Breast epithelium (tissue), 3 donors: ENCODE data around the gene ELOVL6.

Source experiments
- CTCF ChIP-seq, 3 donors: fragments of 450-650 bp; IDR thresholded peaks; one replicate each; pipeline ENCODE4 v1.5.1; 2016 to 2017; ENCODE audit warnings: antibody characterized with exemption in 3 of 3, mild to moderate bottlenecking in 3 of 3, moderate library complexity in 3 of 3
- POLR2AphosphoS5 ChIP-seq, 3 donors: sonication (generic); formaldehyde crosslinking; IDR thresholded peaks; one replicate each; pipeline ENCODE4 v1.6.1; 2017; ENCODE audit warnings: antibody characterized with exemption in 3 of 3

DNA sequence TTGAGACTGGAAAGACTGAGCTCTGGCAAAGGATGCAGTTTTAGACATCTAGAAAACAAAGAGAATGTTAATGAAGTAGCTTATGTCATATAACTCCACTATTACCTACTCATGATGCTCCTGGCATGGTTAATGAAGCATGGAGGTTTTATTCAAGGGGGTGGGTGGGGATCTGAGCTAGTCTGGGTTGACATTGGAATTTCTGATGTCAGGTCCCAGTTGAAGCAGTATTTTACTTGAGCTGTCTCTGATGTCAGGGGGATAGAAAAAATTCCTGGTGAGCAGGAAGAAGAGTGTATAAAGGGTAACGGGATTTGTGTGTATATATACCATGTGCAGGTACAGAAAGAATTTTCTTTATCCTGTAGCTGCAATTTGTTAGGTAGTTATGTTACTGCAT lies 102.0 kb downstream of the ELOVL6 start:
- TF ChIP-seq CTCF (IDR thresholded peaks at IDR 0.05) (no peak), POLR2AphosphoS5 (IDR thresholded peaks at IDR 0.05) (no peak)
